NCI-H2196 treated with DMSO at 0.1 percent for 48 hours (cell line): ENCODE measurements around the gene TMIE.
"Not testable (repeated sequence)": the region's sequence is repeated elsewhere in the genome, so short reads cannot be mapped to it uniquely, and the experiment has no call there.

Source experiments
- DNase-seq: peaks from one replicate; lab custom pipeline; 2025; ENCODE audit not compliant: unreplicated experiment; lab: John Stamatoyannopoulos, UW

TMIE gene

GRCh38 chr3:46719044-46719565 lies 17.9 kb downstream of the TMIE start:
- DNase-seq, result no peak

GRCh38 chr3:46719735-46720271 lies 18.6 kb downstream of the TMIE start:
- no peak for DNase-seq

- DNase-seq, result no peak
Measured at GRCh38 chr3:46721009-46721408, 19.8 kb downstream of the TMIE start.

- no peak for DNase-seq
Measured at GRCh38 chr3:46722443-46722842, 21.3 kb downstream of the TMIE start.

- DNase-seq, result no peak
Measured at GRCh38 chr3:46724424-46724823, 23.2 kb downstream of the TMIE start.

GRCh38 chr3:46725621-46726314 lies 24.6 kb downstream of the TMIE start:
- DNase-seq, result no peak

- DNase-seq, result no peak
Measured at GRCh38 chr3:46729038-46729437, 27.8 kb downstream of the TMIE start.

GRCh38 chr3:46730819-46731218 lies 29.6 kb downstream of the TMIE start:
- DNase-seq, result no peak

- DNase-seq, result no peak
Measured at GRCh38 chr3:46731795-46732194, 30.6 kb downstream of the TMIE start.

- DNase-seq, result no peak
Measured at GRCh38 chr3:46733026-46733800, 32.0 kb downstream of the TMIE start.

- no peak for DNase-seq
Measured at GRCh38 chr3:46734773-46735172, 33.6 kb downstream of the TMIE start.

GRCh38 chr3:46736006-46736872 lies 35.0 kb downstream of the TMIE start:
- no peak for DNase-seq

- no peak for DNase-seq
Measured at GRCh38 chr3:46737329-46737731, 36.1 kb downstream of the TMIE start.

GRCh38 chr3:46739565-46739964 lies 38.4 kb downstream of the TMIE start:
- DNase-seq, result not testable (repeated sequence)

- no peak for DNase-seq
Measured at GRCh38 chr3:46742992-46743585, 41.9 kb downstream of the TMIE start.

GRCh38 chr3:46746711-46747110 lies 45.5 kb downstream of the TMIE start:
- no peak for DNase-seq

GRCh38 chr3:46748170-46748569 lies 47.0 kb downstream of the TMIE start:
- DNase-seq, result no peak

GRCh38 chr3:46749129-46749528 lies 47.9 kb downstream of the TMIE start:
- no peak for DNase-seq

- no peak for DNase-seq
Measured at GRCh38 chr3:46750555-46751038, 49.4 kb downstream of the TMIE start.

- not testable (repeated sequence) for DNase-seq
Measured at GRCh38 chr3:46753127-46753526, 51.9 kb downstream of the TMIE start.

GRCh38 chr3:46755646-46756045 lies 54.5 kb downstream of the TMIE start:
- no peak for DNase-seq
